ENCODE data around the gene UBL3.

The UBL3 gene

GRCh38 chr13:29847501-29847983 is 2.9 kb downstream of the UBL3 start:
- no peak for TF ChIP-seq CTCF (IDR thresholded peaks at IDR 0.05; ENCODE audit: control extremely low read depth, extremely low read depth, low read depth, missing control alignments)
- DNase-seq (ENCODE audit: extremely low spot score) = no peak
- ChIA-PET POLR2A (no interaction called here), CTCF (interaction anchor here (0.8 to 2.0 kb wide), 3 partner anchors 9 to 265 kb away, joined by 3 to 7 read pairs (median 5); no protein-coding TSS in a partner anchor)

- CTCF ChIA-PET = interaction anchor here (1.4 to 2.7 kb wide), 3 partner anchors 77 to 268 kb away, joined by 7 read pairs; no protein-coding TSS in a partner anchor
Observed at GRCh38 chr13:29846475-29847256, 3.8 kb downstream of the UBL3 start.

GRCh38 chr13:29845440-29846056 is 4.9 kb downstream of the UBL3 start:
- TF ChIP-seq CTCF (IDR thresholded peaks at IDR 0.05; ENCODE audit: control extremely low read depth, extremely low read depth, low read depth, missing control alignments) = peak; percentile 26
- DNase-seq (ENCODE audit: extremely low spot score) = no peak
- ChIA-PET CTCF (interaction anchor here (2.7 kb wide), 1 partner anchor 268 kb away, joined by 7 read pairs; no protein-coding TSS in a partner anchor), POLR2A (no interaction called here)

More at GRCh38 chr13:29846475-29847256, 3.8 kb downstream of the UBL3 start:
- POLR2A ChIA-PET = no interaction called here
- no peak for DNase-seq (ENCODE audit: extremely low spot score)
- TF ChIP-seq CTCF (IDR thresholded peaks at IDR 0.05; ENCODE audit: control extremely low read depth, extremely low read depth, low read depth, missing control alignments) = no peak

GRCh38 chr13:29844441-29844840 is 6.0 kb downstream of the UBL3 start:
- ChIA-PET CTCF (interaction anchor here (1.0 to 2.7 kb wide), 2 partner anchors 30 to 269 kb away, joined by 3 to 7 read pairs; no protein-coding TSS in a partner anchor), POLR2A (no interaction called here)
- no peak for TF ChIP-seq CTCF (IDR thresholded peaks at IDR 0.05; ENCODE audit: control extremely low read depth, extremely low read depth, low read depth, missing control alignments)
- no peak for DNase-seq (ENCODE audit: extremely low spot score)

GRCh38 chr13:29840585-29840984 is 9.8 kb downstream of the UBL3 start:
- no peak for DNase-seq (ENCODE audit: extremely low spot score)
- ChIA-PET CTCF (interaction anchor here (0.8 to 1.8 kb wide), 3 partner anchors 10 to 69 kb away, joined by 3 to 7 read pairs (median 3); partner anchors contain the start of gene UBL3), POLR2A (interaction anchor here (1.2 kb wide), 1 partner anchor 10 kb away, joined by 7 read pairs; the partner anchor contains the start of gene UBL3)
- no peak for TF ChIP-seq CTCF (IDR thresholded peaks at IDR 0.05; ENCODE audit: control extremely low read depth, extremely low read depth, low read depth, missing control alignments)

- ChIA-PET POLR2A (no interaction called here), CTCF (interaction anchor here (1.5 to 2.0 kb wide), 3 partner anchors 16 to 277 kb away, joined by 4 to 7 read pairs (median 4); no protein-coding TSS in a partner anchor)
- DNase-seq (ENCODE audit: extremely low spot score) = no peak
- TF ChIP-seq CTCF (IDR thresholded peaks at IDR 0.05; ENCODE audit: control extremely low read depth, extremely low read depth, low read depth, missing control alignments) = no peak
Observed at GRCh38 chr13:29835280-29836061, 14.9 kb downstream of the UBL3 start.

Measured in GM10248 (cell line).